Activated CD4-positive, alpha-beta T cell treated with anti-CD3 and anti-CD28 coated beads, Interleukin-2, amount 50 U/mL, for 24 hours (primary cell): Measurements from ENCODE around the gene CD244.
"Not testable (repeated sequence)": the region's sequence is repeated elsewhere in the genome, so short reads cannot be mapped to it uniquely, and the experiment has no call there.

ENCODE experiments used
- DNase-seq, 2 donors: peaks; one replicate each; pipeline ENCODE4 v3.0.0-alpha.2; 2020; ENCODE audit warnings: low read depth in 1 of 2, low spot score in 1 of 2

The CD244 gene

GRCh38 chr1:160879056-160879455 lies 16.4 kb upstream of the CD244 start:
- DNase-seq: no peak

- no peak for DNase-seq
These were observed 14.5 kb upstream of the CD244 start for GRCh38 chr1:160877221-160877620.

- DNase-seq: no peak
These were observed 13.6 kb upstream of the CD244 start for GRCh38 chr1:160876311-160876710.

GRCh38 chr1:160875591-160875990 lies 12.9 kb upstream of the CD244 start:
- DNase-seq: not testable (repeated sequence)

GRCh38 chr1:160874935-160875334 lies 12.2 kb upstream of the CD244 start:
- DNase-seq: no peak

GRCh38 chr1:160868141-160868540 lies 5.5 kb upstream of the CD244 start:
- DNase-seq: no peak

- DNase-seq: not testable (repeated sequence)
These were observed 5.0 kb upstream of the CD244 start for GRCh38 chr1:160867651-160868050.

GRCh38 chr1:160866695-160867260 lies 4.1 kb upstream of the CD244 start:
- no peak for DNase-seq

GRCh38 chr1:160866001-160866694 lies 3.5 kb upstream of the CD244 start:
- DNase-seq: no peak

GRCh38 chr1:160865337-160865736 lies 2.6 kb upstream of the CD244 start:
- no peak for DNase-seq

GRCh38 chr1:160864173-160864572 lies 1.5 kb upstream of the CD244 start:
- no peak for DNase-seq

GRCh38 chr1:160863774-160864131 lies 1.1 kb upstream of the CD244 start:
- DNase-seq: no peak

- no peak for DNase-seq
These were observed 530 bp upstream of the CD244 start for GRCh38 chr1:160863061-160863773.

GRCh38 chr1:160860840-160861505 lies 1.7 kb downstream of the CD244 start:
- no peak for DNase-seq

- no peak for DNase-seq
These were observed 3.5 kb downstream of the CD244 start for GRCh38 chr1:160859166-160859565.

GRCh38 chr1:160858507-160858906 lies 4.2 kb downstream of the CD244 start:
- DNase-seq: no peak

GRCh38 chr1:160858097-160858496 lies 4.6 kb downstream of the CD244 start:
- no peak for DNase-seq

GRCh38 chr1:160855181-160855981 lies 7.3 kb downstream of the CD244 start:
- no peak for DNase-seq

GRCh38 chr1:160853754-160854153 lies 8.9 kb downstream of the CD244 start:
- DNase-seq: no peak

GRCh38 chr1:160853014-160853413 lies 9.7 kb downstream of the CD244 start:
- no peak for DNase-seq

- DNase-seq: no peak
These were observed 11.7 kb downstream of the CD244 start for GRCh38 chr1:160850993-160851392.
